CD4-positive, alpha-beta T cell (primary cell): ENCODE measurements around the gene GDF15. TPM values are rescaled to one million over a fixed set of nuclear protein-coding genes. Genes with fewer than 3 reads are reported as not detected.
"Not testable (repeated sequence)": the region's sequence is repeated elsewhere in the genome, so short reads cannot be mapped to it uniquely, and the experiment has no call there.

Experiments used
- ATAC-seq: fragments of 200-7000 bp; cut with Tn5 transposase; one replicate; pipeline ENCODE4 v1.10.0; 2022; ENCODE audit warnings: mild to moderate bottlenecking; ENCODE audit not compliant: poor library complexity
- CTCF ChIA-PET: fragments of 350-600 bp; sonication (Branson Sonifier 250); formaldehyde crosslinking; loops from one replicate; lab custom pipeline; 2021; ENCODE audit warnings: antibody characterized with exemption, inconsistent platforms; lab: Charles Lee
- POLR2A ChIA-PET: fragments of 350-600 bp; sonication (Branson Sonifier 250); formaldehyde crosslinking; loops from one replicate; lab custom pipeline; 2021; ENCODE audit warnings: antibody characterized with exemption, inconsistent platforms; lab: Charles Lee
- DNase-seq, 14 experiments: peaks; one replicate each; pipeline ENCODE4 v3.0.0-alpha.2; 2013 to 2020; ENCODE audit warnings: mixed read lengths in 2 of 14
- H3K27ac ChIP-seq, 2 donors: one replicate each; pipeline versions ENCODE4 v1.5.1 to v1.7.0; 2013; ENCODE audit warnings: low read length in 2 of 2, low read depth in 1 of 2, mild to moderate bottlenecking in 1 of 2
- H3K27me3 ChIP-seq, 2 experiments: 1 replicate in 1 of 2; 2 replicates in 1 of 2; pipeline versions ENCODE4 v1.6.1 to v1.7.0; 2013; ENCODE audit warnings: low read length in 2 of 2, control low read depth in 1 of 2, mild to moderate bottlenecking in 1 of 2, moderate library complexity in 1 of 2; ENCODE audit not compliant: insufficient read depth in 2 of 2, control insufficient read depth in 1 of 2
- H3K36me3 ChIP-seq: one replicate; pipeline ENCODE4 v1.6.1; 2013; ENCODE audit warnings: low read length, control low read depth; ENCODE audit not compliant: insufficient read depth
- H3K4me1 ChIP-seq: one replicate; pipeline ENCODE4 v1.6.1; 2013; ENCODE audit warnings: low read length, control low read depth; ENCODE audit not compliant: insufficient read depth
- H3K4me3 ChIP-seq: one replicate; pipeline ENCODE4 v1.5.1; 2013; ENCODE audit warnings: mild to moderate bottlenecking, low read length, moderate library complexity
- H3K9me3 ChIP-seq, 2 experiments: 1 replicate in 1 of 2; 2 replicates in 1 of 2; pipeline versions ENCODE4 v1.6.1 to v1.7.0; 2013; ENCODE audit warnings: low read length in 2 of 2, mild to moderate bottlenecking in 2 of 2, control low read depth in 1 of 2, moderate library complexity in 1 of 2; ENCODE audit not compliant: control insufficient read depth in 1 of 2, insufficient read depth in 1 of 2
- H3K27ac Mint-ChIP-seq: one replicate; pipeline ENCODE4 v1.8.0; 2020; ENCODE audit warnings: mixed read lengths
- H3K27me3 Mint-ChIP-seq: one replicate; pipeline ENCODE4 v1.8.0; 2021; ENCODE audit warnings: mixed read lengths
- H3K36me3 Mint-ChIP-seq: one replicate; pipeline ENCODE4 v1.8.0; 2021; ENCODE audit warnings: low read depth, mixed read lengths
- H3K4me1 Mint-ChIP-seq: one replicate; pipeline ENCODE4 v1.8.0; 2021; ENCODE audit warnings: low read depth, mixed read lengths
- H3K4me3 Mint-ChIP-seq: one replicate; pipeline ENCODE4 v1.8.0; 2020; ENCODE audit warnings: mild to moderate bottlenecking, mixed read lengths
- H3K9me3 Mint-ChIP-seq: one replicate; pipeline ENCODE4 v1.8.0; 2020; ENCODE audit warnings: mixed read lengths
- CTCF ChIP-seq: fragments of 200-600 bp; IDR thresholded peaks from one replicate; pipeline ENCODE4 v1.8.0; 2022; ENCODE audit warnings: antibody characterized with exemption, mild to moderate bottlenecking
- intact Hi-C, 2 experiments: fragments of 100-400 bp; cut with DNase I in 1 of 2; cut with micrococcal nuclease in 1 of 2; formaldehyde crosslinking; loops; one replicate each; pipeline versions ENCODE4 v1.15.1 to v1.9.0; 2023 to 2025; cut with DNase I, micrococcal nuclease
- total RNA-seq, 174 experiments: library from RNA in 2 of 174; stranded (reverse) in 2 of 174; gene quantifications; one replicate each; pipeline ENCODE4 v1.2.3 and lab custom pipeline; 2021 to 2026

GDF15 gene
- total RNA-seq, 2 experiments from 2014 or later, result not detected

GRCh38 chr19:18405754-18406153 lies 19.8 kb downstream of the GDF15 start:
- H3K9me3 Mint-ChIP-seq, POLR2A ChIA-PET, H3K27ac Mint-ChIP-seq, ATAC-seq, H3K27ac ChIP-seq, H3K4me1 Mint-ChIP-seq, H3K27me3 Mint-ChIP-seq, H3K4me3 ChIP-seq, H3K27me3 ChIP-seq, DNase-seq, H3K36me3 Mint-ChIP-seq, H3K36me3 ChIP-seq, intact Hi-C loops, H3K4me3 Mint-ChIP-seq, H3K4me1 ChIP-seq, H3K9me3 ChIP-seq, CTCF ChIA-PET: not testable (repeated sequence)

DNA sequence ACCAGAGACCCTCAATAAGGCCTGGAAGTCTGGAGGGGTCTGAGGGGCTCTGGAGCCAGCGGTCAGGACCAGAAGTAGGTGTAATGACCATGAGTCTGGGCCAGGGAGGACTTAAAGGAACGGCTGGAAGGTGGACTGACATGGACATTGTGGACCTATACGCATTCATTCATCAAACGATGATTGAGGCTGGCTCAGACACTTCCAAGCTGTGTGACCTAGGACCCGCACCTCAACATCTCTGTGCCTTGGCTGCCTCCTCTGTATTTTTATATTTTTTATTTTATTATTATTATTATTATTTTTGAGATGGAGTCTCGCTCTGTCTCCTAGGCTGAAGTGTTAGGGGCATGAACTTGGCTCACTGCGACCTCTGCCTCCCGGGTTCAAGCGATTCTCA lies 20.8 kb downstream of the GDF15 start:
- POLR2A ChIA-PET, result interaction anchor here (0.6 kb wide), 1 partner anchor 90 kb away, joined by 4 read pairs; no protein-coding TSS in a partner anchor
- no peaks in the 10 kb centered on the region for H3K9me3 Mint-ChIP-seq
- no peak overlapping the region for H3K27ac ChIP-seq
- peaks cover 5% of the 10 kb centered on the region for H3K27me3 Mint-ChIP-seq
- H3K36me3 ChIP-seq, result no peaks in the 10 kb centered on the region
- H3K4me3 Mint-ChIP-seq, result no peak overlapping the region
- no peaks in the 10 kb centered on the region for H3K27me3 ChIP-seq
- no peaks in the 10 kb centered on the region for H3K36me3 Mint-ChIP-seq
- H3K9me3 ChIP-seq, result no peaks in the 10 kb centered on the region
- H3K27ac Mint-ChIP-seq, result no peak overlapping the region
- intact Hi-C loops, result no loop called here
- DNase-seq (no peak), ATAC-seq (no peak)
- no peak for TF ChIP-seq CTCF
- peaks cover 5% of the 10 kb centered on the region for H3K4me1 Mint-ChIP-seq
- peaks cover 6% of the 10 kb centered on the region for H3K4me1 ChIP-seq
- H3K4me3 ChIP-seq, result no peak overlapping the region
- CTCF ChIA-PET, result no interaction called here

GRCh38 chr19:18408053-18408476 lies 22.1 kb downstream of the GDF15 start:
- Histone ChIP-seq H3K9me3 (no peaks in the 10 kb centered on the region), H3K4me1 (peaks cover 6% of the 10 kb centered on the region), H3K4me3 (no peak overlapping the region), H3K27me3 (no peaks in the 10 kb centered on the region), H3K27ac (no peak overlapping the region), H3K36me3 (no peaks in the 10 kb centered on the region)
- ChIA-PET CTCF (no interaction called here), POLR2A (no interaction called here)
- Mint-ChIP-seq H3K4me3 (no peak overlapping the region), H3K27me3 (peaks cover 10% of the 10 kb centered on the region), H3K4me1 (peaks cover 5% of the 10 kb centered on the region), H3K27ac (no peak overlapping the region), H3K36me3 (no peaks in the 10 kb centered on the region), H3K9me3 (no peaks in the 10 kb centered on the region)
- DNase-seq (peak in 2 of 14 experiments; percentile 43 to 51), ATAC-seq (no peak)
- peak; percentile 26 for TF ChIP-seq CTCF
- intact Hi-C loops, result no loop called here
